Neural cell (in vitro differentiated cells): ENCODE data around the gene GLT8D1. TPM values are rescaled to one million over a fixed set of nuclear protein-coding genes. Genes with fewer than 3 reads are reported as not detected.

Experiments
- polyA plus RNA-seq: library from polyadenylated mRNA; depleted of rRNA; stranded (reverse); fragments of >200 nt; gene quantifications from 2 replicates; pipeline ENCODE4 v1.2.3, GENCODE V29; 2014
- small RNA-seq, 3 experiments: library from RNA; depleted of rRNA; stranded (forward); fragments of <200 nt; gene quantifications; one replicate each; pipeline ENCODE3, GENCODE V24; 2012

Gene GLT8D1
- polyA plus RNA-seq, 1 donor from 2014 or later: 182 TPM

Small RNAs within 50 kb of the gene (small RNA-seq; reads per million reads assigned to genes)
- 0 reads per million in 3 experiments for gene AC006254.2
- gene RF00569: 957 to 1,078 (median 993) reads per million in 3 experiments
- 0 reads per million in 3 experiments for gene RF01183
- 0 reads per million in 3 experiments for gene SNORD19
- 0 reads per million in 3 experiments for gene SNORD19B
- 2,493 to 3,883 (median 3,732) reads per million in 3 experiments for gene SNORD69

Other genes starting within 250 kb of the GLT8D1 start
- gene STAB1, start 210.5 kb downstream of the GLT8D1 start, polyA plus RNA-seq: 0.28 and 0.50 TPM in 2 replicates
- 35.1 and 46.7 TPM in 2 replicates for gene NT5DC2, start 171.9 kb downstream of the GLT8D1 start, polyA plus RNA-seq
- 5.2 and 20.5 TPM in 2 replicates for gene UQCC5, start 169.2 kb downstream of the GLT8D1 start, polyA plus RNA-seq
- gene PBRM1, start 19.9 kb downstream of the GLT8D1 start, polyA plus RNA-seq: 64.4 and 66.6 TPM in 2 replicates
- gene GNL3, start 19.8 kb downstream of the GLT8D1 start, polyA plus RNA-seq: 133 and 151 TPM in 2 replicates
- gene SPCS1, start 315 bp upstream of the GLT8D1 start, polyA plus RNA-seq: 97.4 TPM in 2 replicates
- gene NEK4, start 65.1 kb upstream of the GLT8D1 start, polyA plus RNA-seq: 29.0 and 45.6 TPM in 2 replicates
- not detected in 2 replicates for gene ITIH1, start 71.8 kb upstream of the GLT8D1 start, polyA plus RNA-seq
- gene ITIH3, start 89.0 kb upstream of the GLT8D1 start, polyA plus RNA-seq: not detected in 2 replicates
- 16.3 and 29.5 TPM in 2 replicates for gene ITIH4, start 124.9 kb upstream of the GLT8D1 start, polyA plus RNA-seq
- gene MUSTN1, start 129.2 kb upstream of the GLT8D1 start, polyA plus RNA-seq: not detected in 2 replicates
- 14.6 and 24.9 TPM in 2 replicates for gene STIMATE, start 191.8 kb upstream of the GLT8D1 start, polyA plus RNA-seq